Umbilical cord (tissue), 2 donors: Measurements from ENCODE around the gene MLNR. TPM values are rescaled to one million over a fixed set of nuclear protein-coding genes. Genes with fewer than 3 reads are reported as not detected.
A peak's percentile ranks its signal among the peaks of the same experiment; 100 is the strongest.

Source experiments
- DNase-seq: peaks from one replicate; pipeline ENCODE4 v3.0.0-alpha.2; 2015; ENCODE audit warnings: low spot score
- total RNA-seq: library from RNA; depleted of rRNA; stranded (reverse); fragments of >200 nt; gene quantifications from one replicate; pipeline ENCODE4 v1.2.3, GENCODE V29; 2014; ENCODE audit warnings: low replicate concordance; ENCODE audit not compliant: insufficient read depth

MLNR gene
- total RNA-seq, 1 donor from 2014 or later, result 1.2 TPM

- no peak for DNase-seq
These were observed 5.3 kb downstream of the MLNR start for GRCh38 chr13:49225223-49226042.

GRCh38 chr13:49226613-49227012 is 6.5 kb downstream of the MLNR start:
- no peak for DNase-seq

DNA sequence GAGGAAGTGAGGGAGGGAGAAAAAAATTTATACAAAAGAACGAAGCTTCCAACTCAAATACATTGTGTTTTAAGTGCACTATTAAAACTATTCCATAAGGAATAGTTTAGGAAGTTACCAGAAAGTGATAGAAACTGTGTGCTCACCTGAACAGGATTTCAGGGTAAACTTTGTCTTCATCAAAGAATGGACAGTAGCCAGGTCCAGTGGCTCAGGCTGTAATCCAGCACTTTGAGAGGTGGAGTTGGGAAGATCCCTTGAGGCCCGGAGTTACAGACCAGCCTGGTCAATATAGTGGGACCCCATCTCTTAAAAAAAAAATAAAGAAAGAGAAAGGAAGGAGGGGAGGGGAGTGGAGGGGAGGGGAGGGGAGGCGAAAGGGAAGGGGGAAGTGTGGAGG is 14.6 kb downstream of the MLNR start:
- DNase-seq, result no peak

DNA sequence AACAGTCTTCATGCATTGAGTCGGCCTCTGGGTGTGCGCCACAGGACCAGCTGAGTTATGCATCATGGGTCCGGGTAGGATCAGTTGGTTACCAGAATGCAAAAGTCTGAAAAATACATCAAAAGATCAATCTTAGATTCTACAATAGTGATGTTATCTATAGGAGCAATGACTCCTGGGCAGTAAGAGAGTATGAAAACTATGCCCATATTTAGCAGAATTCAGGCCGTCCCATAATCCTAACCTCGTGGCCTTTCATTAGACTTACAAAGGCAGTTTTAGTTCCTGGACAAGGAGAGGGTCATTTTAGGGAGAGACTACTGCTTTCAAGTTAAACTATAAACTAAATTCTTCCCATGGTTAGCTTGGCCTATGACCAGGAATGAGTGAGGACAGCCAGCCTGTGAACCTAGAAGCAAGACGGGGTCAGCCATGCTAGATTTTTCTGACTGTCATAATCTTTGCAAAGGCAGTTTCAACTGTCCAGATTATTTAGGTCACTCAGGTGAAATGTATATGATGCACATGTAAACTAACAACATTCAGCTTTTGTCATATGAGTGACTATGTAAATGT is 15.8 kb downstream of the MLNR start:
- DNase-seq, result no peak

GRCh38 chr13:49238621-49239020 is 18.5 kb downstream of the MLNR start:
- no peak for DNase-seq

GRCh38 chr13:49240017-49240416 is 19.9 kb downstream of the MLNR start:
- no peak for DNase-seq

DNA sequence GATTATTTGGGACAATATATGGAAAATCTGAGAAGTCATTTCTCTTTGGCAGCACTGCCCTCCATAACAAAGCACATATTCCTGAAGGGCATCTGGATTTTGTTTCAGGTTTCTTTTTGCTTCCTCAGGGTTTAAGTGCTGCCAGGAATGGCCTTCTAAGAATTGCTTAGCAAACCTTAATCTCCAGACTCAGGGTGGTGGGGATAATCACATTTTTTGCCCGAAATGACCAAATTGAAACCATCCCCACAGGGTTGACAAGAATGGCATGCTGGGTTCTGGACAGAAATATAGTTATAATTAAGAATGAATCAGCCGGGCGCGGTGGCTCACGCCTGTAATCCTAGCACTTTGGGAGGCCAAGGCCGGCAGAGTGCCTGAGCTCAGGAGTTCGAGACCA is 21.2 kb downstream of the MLNR start:
- DNase-seq, result no peak

DNA sequence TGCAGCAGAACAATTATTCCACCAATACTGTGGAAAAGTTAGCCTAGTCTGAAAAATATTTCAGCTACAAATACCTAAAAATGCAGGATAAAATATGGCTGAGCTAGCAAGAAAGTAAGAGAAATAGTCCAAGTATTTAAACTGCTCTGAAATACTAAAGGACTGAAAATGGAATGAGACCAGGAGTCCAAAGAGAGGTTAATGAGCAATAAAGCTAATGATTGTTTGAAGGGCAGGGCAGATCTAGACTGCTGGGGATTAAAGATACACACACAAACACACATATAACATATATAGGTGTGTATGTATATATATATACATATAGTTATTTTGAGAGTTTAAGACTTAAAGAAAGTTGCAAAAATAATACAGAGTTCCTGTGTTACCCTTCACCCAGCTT is 25.0 kb downstream of the MLNR start:
- no peak for DNase-seq

DNA sequence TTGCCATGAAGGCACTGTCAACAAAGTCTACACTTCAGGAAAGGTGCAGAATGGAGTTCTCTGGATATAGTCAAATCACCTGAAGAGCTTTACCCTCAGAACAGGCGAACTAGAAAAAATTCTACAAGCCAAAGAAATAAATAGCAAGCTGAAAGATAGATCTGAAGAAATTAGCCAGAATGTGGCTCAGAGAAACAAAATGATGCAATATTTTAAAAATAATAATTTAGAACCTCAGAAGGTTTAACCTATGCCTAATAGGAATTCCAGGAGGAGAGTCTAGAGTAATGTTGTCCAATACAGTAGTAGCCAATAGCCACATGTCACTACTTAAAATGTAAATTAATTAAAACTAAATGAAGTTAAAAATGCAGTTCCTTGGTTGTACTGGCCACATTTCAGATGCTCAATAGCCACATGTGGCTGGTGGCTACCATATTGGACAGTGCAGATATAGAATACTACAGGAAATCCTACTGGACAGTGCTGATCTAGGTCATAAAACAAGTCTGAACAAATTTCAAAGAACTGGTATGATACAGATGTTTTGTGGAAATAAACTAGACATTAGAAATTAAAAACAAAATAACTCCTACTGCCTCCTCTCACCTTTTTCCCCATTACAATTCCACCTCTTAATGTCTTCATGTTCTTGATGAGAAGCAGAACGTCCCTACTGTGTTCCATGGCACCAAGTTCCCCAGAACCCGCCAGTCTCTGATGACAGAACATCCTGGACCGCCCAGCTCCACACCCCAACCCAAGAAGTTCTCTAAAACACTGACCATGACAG is 26.9 kb downstream of the MLNR start:
- no peak for DNase-seq

DNA sequence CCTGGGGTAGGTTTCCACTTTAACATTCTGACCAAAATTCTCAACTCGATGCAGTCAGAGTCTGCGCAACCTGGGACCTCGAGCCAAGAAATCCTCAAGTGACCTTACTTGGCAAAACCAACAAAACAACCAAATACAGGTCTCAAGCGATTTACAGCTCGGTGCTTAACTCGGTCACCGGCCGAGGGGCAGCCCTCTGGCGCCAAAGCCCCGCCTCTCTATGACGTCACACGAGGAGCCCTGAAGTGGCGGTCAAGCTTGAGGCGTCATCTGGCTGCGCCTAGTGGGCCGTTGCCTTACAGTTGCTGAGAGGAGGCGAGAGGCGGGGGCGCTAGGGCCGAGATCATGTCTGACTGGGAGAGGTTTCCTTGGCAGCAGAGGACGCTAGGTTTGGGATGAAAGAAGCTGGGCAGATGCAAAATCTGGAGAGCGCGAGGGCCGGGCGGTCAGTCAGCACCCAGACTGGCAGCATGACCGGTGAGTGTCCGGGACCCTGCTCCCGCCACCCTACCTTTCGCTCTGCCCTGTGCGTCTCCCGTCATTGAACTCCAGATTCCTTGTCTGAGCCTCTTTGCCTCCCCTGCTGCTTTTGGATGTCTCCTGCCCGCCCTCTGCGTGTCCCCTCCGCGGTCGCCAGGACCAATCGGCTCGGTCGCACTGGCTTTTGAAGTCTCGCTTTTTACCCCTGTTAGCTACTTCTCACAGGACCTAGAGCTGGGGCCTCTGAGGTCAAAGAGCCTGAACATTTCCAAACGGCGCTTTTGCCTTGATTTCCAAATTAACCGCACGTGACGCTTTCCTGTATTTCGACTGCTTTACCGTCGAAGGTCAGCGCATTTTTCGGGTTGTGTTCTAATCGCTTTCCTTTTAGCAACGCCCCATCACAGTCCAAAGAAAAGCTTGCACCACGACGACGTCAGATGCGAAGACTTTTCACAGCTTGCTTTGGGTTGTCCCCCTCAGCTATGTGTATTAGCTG is 27.8 kb downstream of the MLNR start, which contains the start of gene CDADC1:
Gene CDADC1 (plus strand): TSS at position 283 of the 979 bp plus-strand sequence. CDS start 113 bp downstream, at position 396.
- peak; percentile 99 for DNase-seq

DNA sequence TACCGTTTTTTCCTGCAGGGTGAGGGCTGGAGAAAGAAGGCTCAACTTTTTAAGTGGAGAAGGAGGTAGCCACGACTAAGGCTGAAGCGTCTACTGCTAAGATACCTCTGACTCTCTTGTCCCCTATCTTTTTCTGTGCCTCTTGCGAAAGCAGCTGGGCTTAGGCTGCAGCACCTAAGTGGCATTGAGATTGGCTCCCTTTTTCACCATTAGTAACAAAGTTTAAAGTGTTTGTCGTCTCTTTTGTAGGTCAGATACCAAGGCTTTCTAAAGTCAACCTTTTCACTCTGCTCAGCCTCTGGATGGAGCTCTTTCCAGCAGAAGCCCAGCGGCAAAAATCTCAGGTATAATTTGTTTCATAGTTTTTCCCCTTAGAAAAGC is 28.5 kb downstream of the MLNR start:
- DNase-seq, result no peak

GRCh38 chr13:49251326-49251725 is 31.2 kb downstream of the MLNR start:
- no peak for DNase-seq

GRCh38 chr13:49253310-49253709 is 33.2 kb downstream of the MLNR start:
- DNase-seq, result no peak

- no peak for DNase-seq
These were observed 33.9 kb downstream of the MLNR start for GRCh38 chr13:49254007-49254406.

- no peak for DNase-seq
These were observed 36.7 kb downstream of the MLNR start for GRCh38 chr13:49256841-49257240.

DNA sequence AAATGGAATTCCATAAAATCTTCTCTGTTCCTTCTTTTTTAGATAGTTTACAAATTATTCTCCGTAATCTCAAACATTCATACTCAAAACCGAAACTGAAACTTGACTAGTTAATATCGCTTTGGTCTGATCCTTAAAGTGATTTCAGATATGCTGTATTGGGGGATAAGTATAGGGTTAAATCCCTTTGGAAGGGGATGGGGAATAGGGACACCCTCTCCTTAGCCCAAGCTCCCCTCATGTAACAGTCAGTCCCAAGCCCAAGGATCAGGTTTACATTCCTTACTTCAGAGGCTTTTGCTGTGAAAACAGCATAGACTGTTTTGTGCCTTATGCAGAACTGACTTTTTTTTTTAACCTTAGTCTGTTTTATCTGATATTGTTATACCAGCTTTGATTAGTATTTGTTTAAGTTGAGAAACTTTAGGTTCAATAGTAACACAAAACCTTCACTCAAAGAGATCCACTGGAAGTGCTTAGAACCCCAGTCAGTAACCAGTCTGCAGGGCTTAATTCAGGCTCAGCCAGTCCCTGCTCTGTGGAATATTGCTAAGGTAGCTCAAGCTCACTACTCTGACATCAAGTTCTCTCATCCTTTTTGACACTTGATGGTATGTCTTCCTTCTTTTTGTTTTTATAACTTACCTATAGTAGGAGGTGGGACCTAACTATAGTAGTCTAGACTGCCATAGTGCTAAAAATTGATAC is 38.1 kb downstream of the MLNR start:
- DNase-seq, result no peak

DNA sequence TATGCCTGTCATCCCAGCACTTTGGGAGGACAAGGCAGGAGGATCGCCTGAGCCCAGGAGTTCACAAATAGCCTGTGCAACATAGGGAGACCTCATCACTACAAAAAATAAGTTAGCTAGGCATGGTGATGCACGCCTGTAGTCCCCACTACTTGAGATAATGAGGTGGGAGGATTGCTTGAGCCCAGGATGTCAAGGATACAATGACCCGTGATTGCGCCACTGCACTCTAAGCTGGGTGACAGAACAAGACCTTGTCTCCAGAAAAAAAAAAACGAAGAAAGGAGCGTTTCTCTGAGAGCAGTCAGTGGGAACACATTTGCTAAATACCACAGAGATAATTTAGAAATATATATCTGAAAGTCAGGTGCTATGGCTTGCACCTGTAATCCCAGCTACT is 39.4 kb downstream of the MLNR start:
- no peak for DNase-seq

DNA sequence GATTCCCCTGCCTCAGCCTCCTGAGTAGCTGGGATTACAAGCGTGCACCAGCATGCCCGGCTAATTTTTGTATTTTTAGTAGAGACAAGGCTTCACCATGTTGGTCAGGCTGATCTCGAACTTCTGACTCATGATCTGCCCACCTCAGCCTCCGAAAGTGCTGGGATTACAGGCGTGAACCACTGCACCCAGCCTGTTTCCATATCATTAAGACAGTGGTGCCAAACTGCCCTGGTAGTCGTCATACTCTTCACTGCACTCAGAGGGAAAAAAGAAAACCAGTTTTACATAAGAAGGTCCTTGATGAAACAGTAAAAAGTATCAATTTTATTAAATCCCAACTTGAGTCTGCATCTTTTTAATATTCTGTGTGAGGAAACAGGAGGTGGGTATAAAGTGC is 42.5 kb downstream of the MLNR start:
- DNase-seq, result no peak

- DNase-seq, result no peak
These were observed 45.7 kb downstream of the MLNR start for GRCh38 chr13:49265822-49266221.

- DNase-seq, result no peak
These were observed 51.1 kb downstream of the MLNR start for GRCh38 chr13:49271264-49271663.
